Astrocyte (in vitro differentiated cells and primary cell): ENCODE data around the gene SLC43A3. TPM values are rescaled to one million over a fixed set of nuclear protein-coding genes. Genes with fewer than 3 reads are reported as not detected.
"Not testable (repeated sequence)": the region's sequence is repeated elsewhere in the genome, so short reads cannot be mapped to it uniquely, and the experiment has no call there.

ENCODE experiments used
- DNase-seq: peaks from one replicate; pipeline ENCODE4 v3.0.0-alpha.2; 2010; ENCODE audit warnings: low read depth
- FAIRE-seq: peaks from 2 replicates; lab custom pipeline; 2011; peaks lifted over from hg19 to GRCh38; lab: Jason Lieb, UNC
- H2AFZ ChIP-seq: 2 replicates; pipeline ENCODE4 v1.6.0; 2012; ENCODE audit warnings: low read depth, low read length, inconsistent platforms
- H3K27ac ChIP-seq: 2 replicates; pipeline ENCODE4 v1.5.1; 2011; ENCODE audit warnings: low read depth, low read length, inconsistent platforms
- H3K27me3 ChIP-seq: 2 replicates; pipeline ENCODE4 v1.6.0; 2011; ENCODE audit warnings: low read length, inconsistent platforms; ENCODE audit not compliant: insufficient read depth
- H3K36me3 ChIP-seq: 2 replicates; pipeline ENCODE4 v1.5.1; 2011; ENCODE audit warnings: low read length, inconsistent platforms; ENCODE audit not compliant: insufficient read depth
- H3K4me1 ChIP-seq: 2 replicates; pipeline ENCODE4 v1.5.1; 2011; ENCODE audit warnings: low read length, inconsistent platforms; ENCODE audit not compliant: insufficient read depth
- H3K4me2 ChIP-seq: 2 replicates; pipeline ENCODE4 v1.6.0; 2012; ENCODE audit warnings: low read length, inconsistent platforms
- H3K4me3 ChIP-seq: 2 replicates; pipeline ENCODE4 v1.5.1; 2011; ENCODE audit warnings: low read depth, mild to moderate bottlenecking, low read length, inconsistent platforms; ENCODE audit not compliant: insufficient read depth
- H3K79me2 ChIP-seq: 2 replicates; pipeline ENCODE4 v1.6.0; 2012; ENCODE audit warnings: mild to moderate bottlenecking, low read length, inconsistent platforms; ENCODE audit not compliant: insufficient read depth
- H3K9ac ChIP-seq: 2 replicates; pipeline ENCODE4 v1.6.0; 2012; ENCODE audit warnings: mild to moderate bottlenecking, low read length, inconsistent platforms
- H3K9me3 ChIP-seq: 2 replicates; pipeline ENCODE4 v1.5.1; 2012; ENCODE audit warnings: low read depth, mild to moderate bottlenecking, low read length, inconsistent platforms; ENCODE audit not compliant: insufficient read depth
- H4K20me1 ChIP-seq: 2 replicates; pipeline ENCODE4 v1.6.0; 2012; ENCODE audit warnings: low read length, inconsistent platforms; ENCODE audit not compliant: insufficient read depth
- H3K27ac Mint-ChIP-seq: one replicate; pipeline ENCODE4 v1.8.0; 2021; ENCODE audit warnings: mild to moderate bottlenecking, mixed read lengths; ENCODE audit not compliant: unreplicated experiment
- H3K27me3 Mint-ChIP-seq: one replicate; pipeline ENCODE4 v1.8.0; 2021; ENCODE audit warnings: low read depth, mixed read lengths; ENCODE audit not compliant: unreplicated experiment
- H3K36me3 Mint-ChIP-seq: one replicate; pipeline ENCODE4 v1.8.0; 2021; ENCODE audit warnings: low read depth, mixed read lengths; ENCODE audit not compliant: unreplicated experiment
- H3K4me1 Mint-ChIP-seq: one replicate; pipeline ENCODE4 v1.8.0; 2021; ENCODE audit warnings: low read depth, mixed read lengths; ENCODE audit not compliant: unreplicated experiment
- H3K4me3 Mint-ChIP-seq: one replicate; pipeline ENCODE4 v1.8.0; 2021; ENCODE audit warnings: mild to moderate bottlenecking, moderate library complexity, mixed read lengths; ENCODE audit not compliant: unreplicated experiment
- H3K9me3 Mint-ChIP-seq: one replicate; pipeline ENCODE4 v1.8.0; 2021; ENCODE audit warnings: mild to moderate bottlenecking, mixed read lengths; ENCODE audit not compliant: unreplicated experiment
- CTCF ChIP-seq: IDR thresholded peaks from 2 replicates; pipeline ENCODE4 v1.5.1; 2011; ENCODE audit warnings: low read depth, mild to moderate bottlenecking, inconsistent platforms, low read length, moderate library complexity; ENCODE audit not compliant: insufficient read depth
- EZH2 ChIP-seq: IDR thresholded peaks from 2 replicates; pipeline ENCODE4 v1.6.1; 2012; ENCODE audit warnings: mild to moderate bottlenecking, low read length, inconsistent platforms; ENCODE audit not compliant: insufficient read depth
- total RNA-seq: library from RNA; stranded (reverse); gene quantifications from 2 replicates; pipeline ENCODE4 v1.2.1, GENCODE V29; 2021

SLC43A3 gene
- total RNA-seq, 1 donor from 2014 or later, result 16.4 TPM

GRCh38 chr11:57445122-57445394 lies 18.1 kb upstream of the SLC43A3 start:
- not testable (repeated sequence) for H3K27ac Mint-ChIP-seq, FAIRE-seq, H3K36me3 ChIP-seq, H3K4me3 Mint-ChIP-seq, H3K27ac ChIP-seq, H4K20me1 ChIP-seq, H3K9ac ChIP-seq, H2AFZ ChIP-seq, H3K9me3 Mint-ChIP-seq, H3K4me1 ChIP-seq, DNase-seq, H3K36me3 Mint-ChIP-seq, H3K4me3 ChIP-seq, H3K4me2 ChIP-seq, H3K9me3 ChIP-seq, H3K4me1 Mint-ChIP-seq, H3K79me2 ChIP-seq
- peaks cover 11% of the 10 kb centered on the region for H3K27me3 ChIP-seq
- peaks cover 14% of the 10 kb centered on the region for H3K27me3 Mint-ChIP-seq

GRCh38 chr11:57444362-57445121 lies 17.6 kb upstream of the SLC43A3 start:
- no peaks in the 10 kb centered on the region for H3K9me3 ChIP-seq
- DNase-seq, result no peak
- H3K9ac ChIP-seq, result no peak overlapping the region
- H3K9me3 Mint-ChIP-seq, result peaks cover 4% of the 10 kb centered on the region
- H3K27me3 Mint-ChIP-seq, result peaks cover 14% of the 10 kb centered on the region
- no peak overlapping the region for H3K27ac Mint-ChIP-seq
- no peaks in the 10 kb centered on the region for H3K4me1 Mint-ChIP-seq
- no peak overlapping the region for H3K4me3 Mint-ChIP-seq
- no peak overlapping the region for H3K4me2 ChIP-seq
- no peak for FAIRE-seq
- H3K79me2 ChIP-seq, result no peaks in the 10 kb centered on the region
- H2AFZ ChIP-seq, result no peak overlapping the region
- H3K27me3 ChIP-seq, result peaks cover 15% of the 10 kb centered on the region
- no peaks in the 10 kb centered on the region for H3K36me3 ChIP-seq
- H3K4me3 ChIP-seq, result no peak overlapping the region
- H3K4me1 ChIP-seq, result no peaks in the 10 kb centered on the region
- H3K36me3 Mint-ChIP-seq, result no peaks in the 10 kb centered on the region
- no peak overlapping the region for H3K27ac ChIP-seq
- TF ChIP-seq CTCF (no peak), EZH2 (no peak)
- H4K20me1 ChIP-seq, result no peaks in the 10 kb centered on the region

GRCh38 chr11:57440744-57441414 lies 14.0 kb upstream of the SLC43A3 start:
- Histone ChIP-seq H3K27me3 (peaks cover 8% of the 10 kb centered on the region), H3K9ac (no peak overlapping the region), H3K27ac (no peak overlapping the region), H3K79me2 (no peaks in the 10 kb centered on the region), H4K20me1 (no peaks in the 10 kb centered on the region), H3K4me3 (no peak overlapping the region), H3K4me2 (no peak overlapping the region), H3K9me3 (no peaks in the 10 kb centered on the region), H3K36me3 (no peaks in the 10 kb centered on the region), H3K4me1 (no peaks in the 10 kb centered on the region), H2AFZ (no peak overlapping the region)
- Mint-ChIP-seq H3K9me3 (no peaks in the 10 kb centered on the region), H3K27me3 (peaks cover 15% of the 10 kb centered on the region), H3K4me3 (no peak overlapping the region), H3K36me3 (peaks cover 3% of the 10 kb centered on the region), H3K4me1 (no peaks in the 10 kb centered on the region), H3K27ac (no peak overlapping the region)
- DNase-seq (no peak), FAIRE-seq (no peak)
- TF ChIP-seq EZH2, result no peak
- TF ChIP-seq CTCF, result no peak
